Esophagus muscularis mucosa (tissue), 4 donors: ENCODE data around the gene PSEN1. TPM values are rescaled to one million over a fixed set of nuclear protein-coding genes. Genes with fewer than 3 reads are reported as not detected.

Source experiments
- DNase-seq: peaks from one replicate; pipeline ENCODE4 v3.0.0-alpha.2; 2017; ENCODE audit errors: extremely low spot score
- H3K27ac ChIP-seq, 4 donors: fragments of 200-600 bp; sonication (generic); replicated peaks in 1 of 4; 1 replicate in 3 of 4; 2 replicates in 1 of 4; pipeline ENCODE4 v1.5.1; 2016 to 2019; ENCODE audit warnings: mild to moderate bottlenecking in 1 of 4
- H3K27me3 ChIP-seq, 4 donors: fragments of 200-600 bp; sonication (generic); one replicate each; pipeline versions ENCODE4 v1.5.1 to v1.6.0; 2016 to 2019
- H3K36me3 ChIP-seq, 4 donors: fragments of 200-600 bp; sonication (generic); one replicate each; pipeline ENCODE4 v1.5.1; 2016 to 2019
- H3K4me1 ChIP-seq, 4 donors: fragments of 200-600 bp; sonication (generic); one replicate each; pipeline ENCODE4 v1.5.1; 2016 to 2019
- H3K4me3 ChIP-seq, 4 donors: fragments of 200-600 bp; sonication (generic); 1 replicate in 2 of 4; 2 replicates in 2 of 4; pipeline ENCODE4 v1.5.1; 2016 to 2019; ENCODE audit warnings: mild to moderate bottlenecking in 4 of 4, moderate library complexity in 1 of 4
- H3K9me3 ChIP-seq, 4 donors: fragments of 200-600 bp; sonication (generic); 1 replicate in 3 of 4; 2 replicates in 1 of 4; pipeline ENCODE4 v1.5.1; 2016 to 2019
- EP300 ChIP-seq: sonication (generic); formaldehyde crosslinking; IDR thresholded peaks from one replicate; pipeline ENCODE4 v1.6.1; 2017; ENCODE audit warnings: antibody characterized with exemption
- POLR2A ChIP-seq: fragments of 450-650 bp; IDR thresholded peaks from one replicate; pipeline ENCODE4 v1.6.1; 2017; ENCODE audit warnings: antibody characterized with exemption, moderate library complexity, mild to moderate bottlenecking, low read depth
- POLR2AphosphoS5 ChIP-seq, 2 donors: sonication (generic); formaldehyde crosslinking; IDR thresholded peaks; one replicate each; pipeline ENCODE4 v1.6.1; 2017; ENCODE audit warnings: antibody characterized with exemption in 2 of 2
- WGBS: methylation state at CpG from one replicate; pipeline ENCODE4 v1.1.5; 2018; 5-methylcytosine and 5-hydroxymethylcytosine counted together
- intact Hi-C: fragments of 100-400 bp; cut with DNase I; formaldehyde crosslinking; loops from one replicate; pipeline ENCODE4 v1.15.1; 2023
- total RNA-seq, 4 donors: library from RNA; depleted of rRNA; stranded (reverse); fragments of >200 nt; gene quantifications; one replicate each; pipeline versions ENCODE4 v1.1.0 to v1.2.1, GENCODE V29; 2016
- TF ChIP-seq, protein P1 (sequence below), 3 experiments: fragments of 200-600 bp in 2 of 3; fragments of 450-650 bp in 1 of 3; sonication (generic) in 2 of 3; IDR thresholded peaks; one replicate each; pipeline ENCODE4 v1.5.1; 2017 to 2019; ENCODE audit warnings: antibody characterized with exemption in 3 of 3, mild to moderate bottlenecking in 2 of 3, moderate library complexity in 1 of 3

The PSEN1 gene
- total RNA-seq, 4 donors from 2014 or later = 31.7 to 39.0 (median 38.3) TPM

DNA sequence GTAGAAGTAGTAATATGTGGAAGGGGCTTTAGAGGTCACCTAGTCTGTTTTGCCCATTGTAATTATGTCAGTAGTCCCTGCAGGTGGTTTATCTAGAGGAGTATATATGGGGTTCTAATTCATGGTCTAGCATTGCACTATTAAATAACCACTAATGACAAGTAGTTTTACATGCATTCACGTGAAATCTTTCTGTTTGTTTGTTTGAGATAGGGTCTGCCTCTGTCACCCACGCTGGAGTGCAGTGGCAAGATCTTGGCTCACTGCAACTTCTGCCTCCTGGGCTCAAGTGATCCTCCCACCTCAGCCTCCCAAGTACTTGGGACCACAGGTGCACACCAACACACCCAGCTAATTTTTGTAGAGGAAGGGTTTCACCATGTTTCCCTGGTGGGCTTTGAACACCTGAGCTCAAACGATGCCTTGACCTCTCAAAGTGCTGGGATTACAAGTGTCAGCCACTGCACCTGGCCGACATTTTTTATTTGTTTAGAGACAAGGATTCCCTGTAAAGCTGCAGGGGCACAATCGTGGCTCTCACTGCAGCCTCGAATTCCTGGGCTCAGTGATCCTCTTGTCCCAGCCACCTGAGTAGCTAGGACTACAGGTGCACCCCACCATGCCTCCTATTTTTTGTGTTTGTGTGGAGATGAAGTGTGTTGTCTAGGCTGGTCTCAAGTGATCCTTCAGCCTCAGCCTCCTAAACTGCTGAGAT lies 12.0 kb upstream of the PSEN1 start:
- intact Hi-C loops = no loop called here
- WGBS = 81% methylated on average over 6 of the region's 6 CpGs

DNA sequence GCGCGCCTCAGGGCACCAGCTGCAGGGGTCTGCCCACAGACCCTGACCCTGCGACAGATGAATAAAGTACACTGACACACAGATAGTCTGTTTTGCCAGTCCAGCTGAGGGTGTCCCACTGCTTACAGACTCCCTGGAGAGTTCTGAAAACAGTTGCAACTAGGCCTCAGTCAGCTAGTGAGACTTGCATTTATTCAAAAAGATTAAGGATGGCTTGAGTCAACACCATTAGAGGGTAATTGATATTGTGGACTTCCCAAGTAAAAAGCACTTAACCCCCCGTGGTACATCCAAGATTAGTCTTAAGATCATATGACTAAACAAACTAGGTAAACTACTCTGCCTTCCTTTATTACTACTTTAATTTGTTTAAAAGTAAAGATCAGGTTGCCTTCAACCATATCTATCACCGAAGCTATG lies 11.1 kb upstream of the PSEN1 start:
- H3K36me3 ChIP-seq = peaks cover 19 to 63% (median 33%) of the 10 kb centered on the region in 4 donors
- H3K27ac ChIP-seq = no peak overlapping the region
- H3K4me3 ChIP-seq = no peak overlapping the region
- no peaks in the 10 kb centered on the region for H3K27me3 ChIP-seq
- 62% methylated on average over 5 of the region's 5 CpGs for WGBS
- H3K9me3 ChIP-seq = no peaks in the 10 kb centered on the region
- DNase-seq = no peak
- TF ChIP-seq POLR2AphosphoS5 (IDR thresholded peaks at IDR 0.05) = no peak
- TF ChIP-seq, protein P1, sequence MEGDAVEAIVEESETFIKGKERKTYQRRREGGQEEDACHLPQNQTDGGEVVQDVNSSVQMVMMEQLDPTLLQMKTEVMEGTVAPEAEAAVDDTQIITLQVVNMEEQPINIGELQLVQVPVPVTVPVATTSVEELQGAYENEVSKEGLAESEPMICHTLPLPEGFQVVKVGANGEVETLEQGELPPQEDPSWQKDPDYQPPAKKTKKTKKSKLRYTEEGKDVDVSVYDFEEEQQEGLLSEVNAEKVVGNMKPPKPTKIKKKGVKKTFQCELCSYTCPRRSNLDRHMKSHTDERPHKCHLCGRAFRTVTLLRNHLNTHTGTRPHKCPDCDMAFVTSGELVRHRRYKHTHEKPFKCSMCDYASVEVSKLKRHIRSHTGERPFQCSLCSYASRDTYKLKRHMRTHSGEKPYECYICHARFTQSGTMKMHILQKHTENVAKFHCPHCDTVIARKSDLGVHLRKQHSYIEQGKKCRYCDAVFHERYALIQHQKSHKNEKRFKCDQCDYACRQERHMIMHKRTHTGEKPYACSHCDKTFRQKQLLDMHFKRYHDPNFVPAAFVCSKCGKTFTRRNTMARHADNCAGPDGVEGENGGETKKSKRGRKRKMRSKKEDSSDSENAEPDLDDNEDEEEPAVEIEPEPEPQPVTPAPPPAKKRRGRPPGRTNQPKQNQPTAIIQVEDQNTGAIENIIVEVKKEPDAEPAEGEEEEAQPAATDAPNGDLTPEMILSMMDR (IDR thresholded peaks at IDR 0.05) = no peak
- no peak for TF ChIP-seq POLR2A
- no peak for TF ChIP-seq EP300
- intact Hi-C loops = no loop called here
- H3K4me1 ChIP-seq = no peaks in the 10 kb centered on the region

More for the DNA sequence above, 12.0 kb upstream of the PSEN1 start:
- H3K27ac ChIP-seq = no peak overlapping the region
- no peak overlapping the region for H3K4me3 ChIP-seq
- no peaks in the 10 kb centered on the region for H3K9me3 ChIP-seq
- no peaks in the 10 kb centered on the region for H3K27me3 ChIP-seq
- DNase-seq = no peak
- H3K36me3 ChIP-seq = peaks cover 19 to 71% (median 41%) of the 10 kb centered on the region in 4 donors
- no peaks in the 10 kb centered on the region for H3K4me1 ChIP-seq
- no peak for TF ChIP-seq EP300
- no peak for TF ChIP-seq POLR2A
- no peak for TF ChIP-seq POLR2AphosphoS5 (IDR thresholded peaks at IDR 0.05)
- TF ChIP-seq, protein P1 (IDR thresholded peaks at IDR 0.05) = no peak

DNA sequence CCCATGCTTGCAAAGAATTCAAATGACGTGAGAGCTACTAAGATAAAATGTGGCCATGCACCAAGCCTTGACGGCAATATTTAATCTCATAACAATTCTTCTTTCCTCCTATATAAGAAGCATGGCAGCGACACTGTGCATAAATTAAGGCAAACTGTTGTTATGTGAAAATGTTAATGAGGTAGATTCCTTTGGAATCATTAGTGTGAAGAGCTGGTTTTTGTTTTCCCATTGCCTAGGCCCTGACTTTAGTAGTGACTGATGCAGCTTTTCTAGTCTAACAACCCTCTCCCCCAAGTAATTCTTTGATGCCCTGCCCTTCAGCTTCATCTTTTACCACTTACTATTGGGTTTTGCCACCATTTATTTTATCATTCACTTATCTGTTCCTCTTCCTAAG lies 10.6 kb upstream of the PSEN1 start:
- Histone ChIP-seq H3K4me3 (no peak overlapping the region), H3K9me3 (no peaks in the 10 kb centered on the region), H3K4me1 (no peaks in the 10 kb centered on the region), H3K27me3 (no peaks in the 10 kb centered on the region), H3K27ac (no peak overlapping the region), H3K36me3 (peaks cover 19 to 59% (median 30%) of the 10 kb centered on the region in 4 donors)
- intact Hi-C loops = no loop called here
- no peak for DNase-seq
- 70% methylated on average over 3 of the region's 3 CpGs for WGBS
- TF ChIP-seq, protein P1 (IDR thresholded peaks at IDR 0.05) = no peak
- TF ChIP-seq POLR2A (no peak), POLR2AphosphoS5 (IDR thresholded peaks at IDR 0.05) (no peak), EP300 (no peak)

DNA sequence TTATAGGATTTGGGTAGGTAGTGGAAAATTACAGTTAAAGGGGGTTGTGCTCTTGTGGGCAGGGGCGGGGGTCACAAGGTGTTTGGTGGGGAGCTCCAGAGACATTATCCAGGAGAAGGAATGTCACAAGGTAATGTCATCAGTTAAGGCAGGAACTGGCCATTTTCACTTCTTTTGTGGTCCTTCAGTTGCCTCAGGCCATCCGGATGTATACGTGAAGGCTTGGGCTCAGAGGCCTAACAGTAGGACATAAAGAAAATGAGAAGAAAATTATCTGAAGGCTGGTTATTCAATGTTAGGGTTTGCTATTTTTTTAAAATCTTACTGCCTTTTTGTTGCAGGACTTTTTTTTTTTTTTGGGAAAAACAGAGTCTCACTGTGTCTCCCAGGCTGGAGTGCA lies 2.5 kb upstream of the PSEN1 start:
- intact Hi-C loops = no loop called here
- DNase-seq = no peak
- H3K27me3 ChIP-seq = no peaks in the 10 kb centered on the region
- H3K36me3 ChIP-seq = no peaks in the 10 kb centered on the region
- no peak overlapping the region for H3K4me3 ChIP-seq
- no peak for TF ChIP-seq POLR2A
- no peak for TF ChIP-seq POLR2AphosphoS5 (IDR thresholded peaks at IDR 0.05)
- TF ChIP-seq, protein P1 (IDR thresholded peaks at IDR 0.05) = no peak
- no peak for TF ChIP-seq EP300
- no peak overlapping the region for H3K27ac ChIP-seq
- no peaks in the 10 kb centered on the region for H3K9me3 ChIP-seq
- H3K4me1 ChIP-seq = peaks cover 18 to 25% (median 22%) of the 10 kb centered on the region in 4 donors
- WGBS = 97% methylated on average over 3 of the region's 3 CpGs

GRCh38 chr14:73136085-73136386 lies 271 bp upstream of the PSEN1 start:
- Histone ChIP-seq H3K27me3 (no peaks in the 10 kb centered on the region), H3K27ac (peak overlapping the region; percentile 93 to 98 (median 98)), H3K36me3 (no peaks in the 10 kb centered on the region), H3K9me3 (no peaks in the 10 kb centered on the region), H3K4me1 (peaks cover 18 to 38% (median 24%) of the 10 kb centered on the region in 4 donors), H3K4me3 (peak overlapping the region; percentile 89 to 99 (median 95))
- TF ChIP-seq EP300 (no peak), POLR2A (no peak), POLR2AphosphoS5 (IDR thresholded peaks at IDR 0.05) (no peak)
- TF ChIP-seq, protein P1 (IDR thresholded peaks at IDR 0.05) = no peak
- DNase-seq = no peak
- intact Hi-C loops = no loop called here
- 5% methylated on average over 10 of the region's 16 CpGs for WGBS
